K562 (cell line): ENCODE measurements around the gene HLA-DRB5. TPM values are rescaled to one million over a fixed set of nuclear protein-coding genes. Genes with fewer than 3 reads are reported as not detected.

ENCODE experiments used
- ATAC-seq: fragments of 200-7000 bp; cut with Tn5 transposase; 3 replicates; pipeline ENCODE4 v1.9.1; 2020; ENCODE audit warnings: moderate library complexity
- BruUV-seq: library from RNA; stranded (reverse); fragments of 400-500 nt; replicated peaks from 2 replicates; lab custom pipeline; 2021; lab: Mats Ljungman, UMichigan
- CTCF ChIA-PET: fragments of 300-600 bp; formaldehyde crosslinking; extraction: SDS; loops from one replicate; lab custom pipeline; 2021; ENCODE audit warnings: low intra/inter-chr PET ratio; lab: Yijun Ruan, JAX
- POLR2A ChIA-PET: fragments of 300-600, 350-650 bp; sonication (Branson Sonifier 250); formaldehyde crosslinking; extraction: SDS; loops from one replicate; lab custom pipeline; 2021; ENCODE audit warnings: antibody characterized with exemption, inconsistent platforms; lab: Yijun Ruan, JAX
- DNase-seq, 4 experiments: peaks; one replicate each; pipeline versions ENCODE4 v3.0.0 to v3.0.0-alpha.2; 2011 to 2018; ENCODE audit warnings: low spot score in 3 of 4, mixed read lengths in 3 of 4; ENCODE audit errors: extremely low read depth in 1 of 4
- FAIRE-seq: peaks from 2 replicates; lab custom pipeline; 2011; peaks lifted over from hg19 to GRCh38; lab: Jason Lieb, UNC
- H2AFZ ChIP-seq: 2 replicates; pipeline ENCODE4 v1.6.0; 2011; ENCODE audit warnings: low read depth, low read length, control low read depth, inconsistent platforms
- H3K27ac ChIP-seq: fragments of 200-600 bp; 3 replicates; pipeline ENCODE4 v1.8.0; 2011; ENCODE audit warnings: low read depth, mild to moderate bottlenecking, control low read depth, inconsistent platforms, low read length, moderate library complexity, mixed read lengths; ENCODE audit errors: extremely low read depth
- H3K27me3 ChIP-seq, 2 experiments: fragments of 300-600 bp in 1 of 2; 2 replicates in 1 of 2; 3 replicates in 1 of 2; pipeline versions ENCODE4 v1.6.0 to v1.8.0; 2011; ENCODE audit warnings: inconsistent platforms in 2 of 2, low read length in 2 of 2, mild to moderate bottlenecking in 1 of 2, mixed read lengths in 1 of 2, moderate library complexity in 1 of 2; ENCODE audit not compliant: control insufficient read depth in 2 of 2, insufficient read depth in 2 of 2
- H3K36me3 ChIP-seq: fragments of 300-600 bp; 3 replicates; pipeline ENCODE4 v1.8.0; 2011; ENCODE audit warnings: mild to moderate bottlenecking, low read length, inconsistent platforms; ENCODE audit not compliant: control insufficient read depth, insufficient read depth
- H3K4me1 ChIP-seq, 2 experiments: fragments of 200-600 bp in 1 of 2; replicated peaks in 1 of 2; 2 replicates in 1 of 2; 3 replicates in 1 of 2; pipeline versions ENCODE4 v1.5.1 to v1.8.0; 2011; ENCODE audit warnings: inconsistent platforms in 2 of 2, low read length in 2 of 2, mild to moderate bottlenecking in 1 of 2, mixed read lengths in 1 of 2, moderate library complexity in 1 of 2; ENCODE audit not compliant: control insufficient read depth in 2 of 2, insufficient read depth in 2 of 2
- H3K4me2 ChIP-seq: 2 replicates; pipeline ENCODE4 v1.6.1; 2011; ENCODE audit warnings: low read length, control low read depth, inconsistent platforms, mixed read lengths; ENCODE audit not compliant: insufficient read depth
- H3K4me3 ChIP-seq: fragments of 200-600 bp; sonication (generic), shearing (Covaris generic); 2 replicates; pipeline ENCODE4 v1.5.1; 2016; ENCODE audit warnings: control low read depth, inconsistent platforms
- H3K79me2 ChIP-seq: fragments of 200-600 bp; 3 replicates; pipeline ENCODE4 v1.8.0; 2011; ENCODE audit warnings: low read length, inconsistent platforms; ENCODE audit not compliant: control insufficient read depth, insufficient read depth
- H3K9ac ChIP-seq, 2 experiments: 2 replicates each; pipeline versions ENCODE4 v1.6.0 to v1.6.1; 2011; ENCODE audit warnings: low read depth in 2 of 2, low read length in 2 of 2, control low read depth in 1 of 2, inconsistent platforms in 1 of 2, mild to moderate bottlenecking in 1 of 2, mixed read lengths in 1 of 2; ENCODE audit not compliant: insufficient read depth in 1 of 2
- H3K9me1 ChIP-seq: one replicate; pipeline ENCODE4 v1.6.0; 2011; ENCODE audit warnings: inconsistent platforms, mild to moderate bottlenecking, low read length, moderate library complexity; ENCODE audit not compliant: control insufficient read depth, insufficient read depth
- H3K9me3 ChIP-seq: replicated peaks from 2 replicates; pipeline ENCODE4 v1.5.1; 2011; ENCODE audit warnings: low read depth, low read length, inconsistent platforms; ENCODE audit not compliant: control insufficient read depth, insufficient read depth
- H4K20me1 ChIP-seq: replicated peaks from 2 replicates; pipeline ENCODE4 v1.6.1; 2011; ENCODE audit warnings: low read length, inconsistent platforms, mixed read lengths; ENCODE audit not compliant: control insufficient read depth, insufficient read depth
- BCOR ChIP-seq: fragments of 450-650 bp; IDR thresholded peaks from 2 replicates; pipeline ENCODE4 v1.6.1; 2016
- CAMTA2 ChIP-seq: fragments of 250-450 bp; sonication (Bioruptor Pico); conservative IDR thresholded peaks from 2 replicates; pipeline ENCODE4 v1.5.1; 2022
- CHD2 ChIP-seq: IDR thresholded peaks from 2 replicates; pipeline ENCODE4 v1.6.1; 2011; ENCODE audit warnings: low read depth, low read length
- ELF1 ChIP-seq: fragments of 200-800 bp; sonication (Bioruptor generic); IDR thresholded peaks from 2 replicates; pipeline ENCODE4 v1.6.1; 2016; ENCODE audit warnings: missing genetic modification characterization, missing compliant biosample characterization
- ERF ChIP-seq: fragments of 450-650 bp; formaldehyde crosslinking; IDR thresholded peaks from 2 replicates; pipeline ENCODE4 v1.4.0; 2020; ENCODE audit warnings: mild to moderate bottlenecking, mixed read lengths
- FUS ChIP-seq: fragments of 200-400 bp; formaldehyde crosslinking; optimal IDR thresholded peaks from 2 replicates; pipeline ENCODE3; 2017; ENCODE audit warnings: low read depth, low read length
- MCM2 ChIP-seq: fragments of 450-650 bp; IDR thresholded peaks from 2 replicates; pipeline ENCODE4 v1.6.1; 2017; ENCODE audit warnings: low read depth, mild to moderate bottlenecking
- NCOR1 ChIP-seq: fragments of 450-650 bp; IDR thresholded peaks from 2 replicates; pipeline ENCODE4 v1.6.1; 2016; ENCODE audit warnings: mild to moderate bottlenecking, moderate library complexity
- PHTF2 ChIP-seq: fragments of 250-450 bp; sonication (Bioruptor Pico); IDR thresholded peaks from 2 replicates; pipeline ENCODE4 v1.5.0; 2021; ENCODE audit warnings: mild to moderate bottlenecking
- RBM15 ChIP-seq: fragments of 200-400 bp; formaldehyde crosslinking; IDR thresholded peaks from 2 replicates; pipeline ENCODE4 v1.6.1; 2018; ENCODE audit warnings: mild to moderate bottlenecking, low read length, moderate library complexity; ENCODE audit not compliant: insufficient read depth
- TBL1XR1 ChIP-seq, 2 experiments: IDR thresholded peaks; 2 replicates each; pipeline ENCODE4 v1.6.1; 2012; ENCODE audit warnings: improper control_type of control experiment in 2 of 2, low read length in 2 of 2, mild to moderate bottlenecking in 1 of 2
- TRIM28 ChIP-seq: fragments of 450-650 bp; IDR thresholded peaks from 2 replicates; pipeline ENCODE4 v1.6.1; 2017
- ZNF23 ChIP-seq: fragments of 250-450 bp; sonication (Bioruptor Pico); IDR thresholded peaks from 2 replicates; pipeline ENCODE4 v1.4.0; 2020; ENCODE audit warnings: mild to moderate bottlenecking
- ZNF79 ChIP-seq: fragments of 250-450 bp; sonication (Bioruptor Pico); IDR thresholded peaks from 2 replicates; pipeline ENCODE4 v1.4.0; 2020; ENCODE audit warnings: low read depth, mild to moderate bottlenecking, moderate library complexity
- WGBS: fragments of 100-300 bp; shearing (Covaris generic); methylation state at CpG from one replicate; pipeline ENCODE4 v1.1.6; 2016; ENCODE audit warnings: low coverage, mixed read lengths; ENCODE audit not compliant: insufficient coverage; ENCODE audit errors: missing lambda C conversion rate; 5-methylcytosine and 5-hydroxymethylcytosine counted together
- in situ Hi-C: fragments of 300-500 bp; cut with MboI; formaldehyde crosslinking; loops from 4 replicates; pipeline ENCODE4 v1.15.0; 2018; ENCODE audit warnings: inconsistent platforms, mixed read lengths
- intact Hi-C: fragments of 100-400 bp; cut with micrococcal nuclease; formaldehyde crosslinking; loops from 2 replicates; pipeline ENCODE4 v1.14.2; 2022
- polyA plus RNA-seq, 8 experiments: library from polyadenylated mRNA; depleted of rRNA in 4 of 8; stranded (reverse) in 5 of 8; unstranded in 3 of 8; fragments of >200 nt; fragmentation: Nextera tagmentation in 2 of 8; fragmentation: Illumina TruSeq in 1 of 8; extraction: Ambion mirVana in 2 of 8; extraction: Trizol in 1 of 8; gene quantifications; 2 replicates each; pipeline versions ENCODE4 v1.2.1 to v1.2.3, GENCODE V29; 2011 to 2014; ENCODE audit warnings: inconsistent platforms in 1 of 8, missing spikeins in 1 of 8
- total RNA-seq, 7 experiments: library from RNA; depleted of rRNA in 6 of 7; stranded (reverse); fragments of >200 nt in 6 of 7; fragmentation: Illumina TruSeq in 2 of 7; extraction: Trizol in 2 of 7; gene quantifications; 2 replicates each; pipeline versions ENCODE4 v1.2.1 to v1.2.3, GENCODE V29; 2011 to 2021; ENCODE audit warnings: low replicate concordance in 1 of 7
- TF ChIP-seq, protein P1 (sequence below): sonication (generic); formaldehyde crosslinking; IDR thresholded peaks from 2 replicates; pipeline ENCODE4 v1.8.1; 2022; ENCODE audit warnings: missing genetic modification reagents
- TF ChIP-seq, protein P2 (sequence below): sonication (generic); formaldehyde crosslinking; IDR thresholded peaks from 2 replicates; pipeline ENCODE4 v1.8.0; 2023; ENCODE audit warnings: mild to moderate bottlenecking, missing genetic modification reagents
- TF ChIP-seq, protein P3 (sequence below): fragments of 450-650 bp; conservative IDR thresholded peaks from 2 replicates; pipeline ENCODE4 v1.6.1; 2016; ENCODE audit warnings: missing genetic modification characterization, low read depth, mild to moderate bottlenecking, missing compliant biosample characterization, moderate library complexity

HLA-DRB5 gene
- total and polyA plus RNA-seq, 9 of the 15 experiments (the other 6 are each of a cell fraction or from before 2014, with no cell fraction given): not detected

DNA sequence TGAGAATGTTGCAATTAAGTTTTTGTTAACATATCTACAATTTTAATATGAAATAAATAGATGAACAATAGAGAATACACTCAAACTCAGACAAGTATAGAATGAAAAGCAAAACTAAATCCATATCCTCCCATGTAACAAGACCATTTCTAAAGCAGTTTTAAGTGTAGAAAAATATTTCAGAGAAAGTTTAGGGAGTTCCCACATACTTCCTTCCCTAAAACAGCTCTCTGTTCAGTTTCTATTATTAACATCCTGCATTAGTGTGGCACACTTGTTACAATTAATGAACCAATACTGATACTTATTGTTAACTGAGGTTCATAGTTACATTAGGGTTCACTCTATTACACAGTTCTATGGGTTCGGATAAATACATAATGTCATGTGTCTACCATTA is 38.4 kb downstream of the HLA-DRB5 start (continued):
- no peak for TF ChIP-seq RBM15
- no peak for TF ChIP-seq CAMTA2 (CRISPR knock-in tag)
- TF ChIP-seq CHD2: no peak
- no peak for TF ChIP-seq PHTF2 (CRISPR knock-in tag)
- no peak for TF ChIP-seq ERF (CRISPR knock-in tag)
- TF ChIP-seq, protein P1, sequence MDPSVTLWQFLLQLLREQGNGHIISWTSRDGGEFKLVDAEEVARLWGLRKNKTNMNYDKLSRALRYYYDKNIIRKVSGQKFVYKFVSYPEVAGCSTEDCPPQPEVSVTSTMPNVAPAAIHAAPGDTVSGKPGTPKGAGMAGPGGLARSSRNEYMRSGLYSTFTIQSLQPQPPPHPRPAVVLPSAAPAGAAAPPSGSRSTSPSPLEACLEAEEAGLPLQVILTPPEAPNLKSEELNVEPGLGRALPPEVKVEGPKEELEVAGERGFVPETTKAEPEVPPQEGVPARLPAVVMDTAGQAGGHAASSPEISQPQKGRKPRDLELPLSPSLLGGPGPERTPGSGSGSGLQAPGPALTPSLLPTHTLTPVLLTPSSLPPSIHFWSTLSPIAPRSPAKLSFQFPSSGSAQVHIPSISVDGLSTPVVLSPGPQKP: no peak
- no peak for TF ChIP-seq BCOR
- TF ChIP-seq TRIM28: no peak
- TF ChIP-seq, protein P2, sequence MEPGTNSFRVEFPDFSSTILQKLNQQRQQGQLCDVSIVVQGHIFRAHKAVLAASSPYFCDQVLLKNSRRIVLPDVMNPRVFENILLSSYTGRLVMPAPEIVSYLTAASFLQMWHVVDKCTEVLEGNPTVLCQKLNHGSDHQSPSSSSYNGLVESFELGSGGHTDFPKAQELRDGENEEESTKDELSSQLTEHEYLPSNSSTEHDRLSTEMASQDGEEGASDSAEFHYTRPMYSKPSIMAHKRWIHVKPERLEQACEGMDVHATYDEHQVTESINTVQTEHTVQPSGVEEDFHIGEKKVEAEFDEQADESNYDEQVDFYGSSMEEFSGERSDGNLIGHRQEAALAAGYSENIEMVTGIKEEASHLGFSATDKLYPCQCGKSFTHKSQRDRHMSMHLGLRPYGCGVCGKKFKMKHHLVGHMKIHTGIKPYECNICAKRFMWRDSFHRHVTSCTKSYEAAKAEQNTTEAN (CRISPR knock-in tag): no peak

DNA sequence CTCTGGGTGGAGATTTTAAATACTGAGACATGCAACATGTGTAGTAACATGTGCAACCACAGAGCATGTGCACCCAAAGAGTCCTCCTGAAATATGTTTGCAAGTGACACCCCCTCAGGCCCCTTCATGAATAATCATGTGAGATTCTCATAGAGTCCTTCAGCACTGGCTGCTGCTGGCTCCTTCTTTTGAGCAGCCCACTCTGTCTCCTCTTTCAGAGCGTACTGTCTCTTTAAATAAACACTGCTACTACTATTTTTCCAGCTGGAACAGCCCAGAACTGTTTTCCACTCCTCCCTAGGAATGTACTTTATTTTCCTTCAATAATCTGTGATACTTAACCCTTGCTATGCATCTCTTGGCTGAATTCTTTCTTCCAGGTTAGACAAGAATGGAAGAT is 42.0 kb downstream of the HLA-DRB5 start:
- Histone ChIP-seq H3K9ac (no peak overlapping the region), H3K4me3 (no peak overlapping the region), H3K9me3 (no peaks in the 10 kb centered on the region), H3K4me2 (no peak overlapping the region), H3K79me2 (no peaks in the 10 kb centered on the region), H3K27ac (no peak overlapping the region), H4K20me1 (no peaks in the 10 kb centered on the region), H3K4me1 (peaks cover 0 to 5% of the 10 kb centered on the region in 2 experiments; a peak in 1 of 5 replicates), H3K36me3 (no peaks in the 10 kb centered on the region), H3K27me3 (peaks cover 2 to 12% of the 10 kb centered on the region in 2 experiments; a peak in 2 of 5 replicates), H2AFZ (no peak overlapping the region), H3K9me1 (no peaks in the 10 kb centered on the region)
- FAIRE-seq (no peak), ATAC-seq (no peak), DNase-seq (no peak)
- WGBS: 0% methylated on average over 1 of the region's 1 CpG
- intact Hi-C loops (loop anchor here (10.0 kb wide), 1 partner anchor 87 kb away; no protein-coding TSS in a partner anchor), in situ Hi-C loops (no loop called here)
- no TSS peak for BruUV-seq
- TF ChIP-seq ZNF79 (no peak), NCOR1 (no peak), MCM2 (no peak), ZNF23 (CRISPR knock-in tag) (no peak), TBL1XR1 (IDR thresholded peaks at IDR 0.05; ENCODE audit: low read length in 2 of 2) (no peak), ELF1 (tag) (no peak), FUS (no peak)
- TF ChIP-seq, protein P3, sequence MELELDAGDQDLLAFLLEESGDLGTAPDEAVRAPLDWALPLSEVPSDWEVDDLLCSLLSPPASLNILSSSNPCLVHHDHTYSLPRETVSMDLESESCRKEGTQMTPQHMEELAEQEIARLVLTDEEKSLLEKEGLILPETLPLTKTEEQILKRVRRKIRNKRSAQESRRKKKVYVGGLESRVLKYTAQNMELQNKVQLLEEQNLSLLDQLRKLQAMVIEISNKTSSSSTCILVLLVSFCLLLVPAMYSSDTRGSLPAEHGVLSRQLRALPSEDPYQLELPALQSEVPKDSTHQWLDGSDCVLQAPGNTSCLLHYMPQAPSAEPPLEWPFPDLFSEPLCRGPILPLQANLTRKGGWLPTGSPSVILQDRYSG (tag): no peak
- ChIA-PET POLR2A (no interaction called here), CTCF (no interaction called here)
